K562 (cell line): ENCODE data around the gene BMI1. TPM values are rescaled to one million over a fixed set of nuclear protein-coding genes. Genes with fewer than 3 reads are reported as not detected.

ENCODE experiments used
- CCNT2 ChIP-seq: IDR thresholded peaks from 2 replicates; pipeline ENCODE4 v1.6.1; 2011; ENCODE audit warnings: borderline replicate concordance, low read depth, mild to moderate bottlenecking, moderate library complexity, mixed read lengths, low read length; ENCODE audit not compliant: insufficient read length; ENCODE audit errors: extremely low read depth
- ESRRA ChIP-seq: fragments of 450-650 bp; IDR thresholded peaks from 2 replicates; pipeline ENCODE4 v1.6.1; 2014; ENCODE audit warnings: low read depth, mild to moderate bottlenecking, moderate library complexity, borderline replicate concordance
- FOXA3 ChIP-seq, 2 experiments: fragments of 450-650 bp in 1 of 2; sonication (generic) in 1 of 2; formaldehyde crosslinking; IDR thresholded peaks in 1 of 2; conservative IDR thresholded peaks in 1 of 2; 2 replicates each; pipeline versions ENCODE4 v1.4.0 to v1.8.0; 2020 to 2022; ENCODE audit warnings: mild to moderate bottlenecking in 2 of 2, missing genetic modification reagents in 1 of 2
- GATAD2A ChIP-seq: fragments of 450-650 bp; IDR thresholded peaks from 2 replicates; pipeline ENCODE4 v1.6.1; 2017
- KLF16 ChIP-seq: IDR thresholded peaks from 2 replicates; pipeline ENCODE4 v1.6.1; 2016; ENCODE audit warnings: antibody characterized with exemption
- KLF6 ChIP-seq: fragments of 250-450 bp; sonication (Bioruptor Pico); IDR thresholded peaks from 2 replicates; pipeline ENCODE4 v1.4.0; 2020; ENCODE audit warnings: mild to moderate bottlenecking, moderate library complexity, borderline replicate concordance
- SFPQ ChIP-seq: fragments of 200-400 bp; formaldehyde crosslinking; IDR thresholded peaks from 2 replicates; pipeline ENCODE4 v1.6.1; 2017; ENCODE audit warnings: mild to moderate bottlenecking, low read depth, low read length, moderate library complexity
- TRIM25 ChIP-seq: fragments of 450-650 bp; IDR thresholded peaks from 2 replicates; pipeline ENCODE4 v1.7.0; 2016; ENCODE audit warnings: borderline replicate concordance
- ZBTB33 ChIP-seq: sonication (generic); formaldehyde crosslinking; IDR thresholded peaks from 2 replicates; pipeline ENCODE4 v1.8.1; 2023; ENCODE audit warnings: mild to moderate bottlenecking, missing genetic modification reagents
- ZBTB40 ChIP-seq, 2 experiments: fragments of 450-650 bp in 1 of 2; sonication (generic) in 1 of 2; formaldehyde crosslinking in 1 of 2; IDR thresholded peaks; 2 replicates each; pipeline versions ENCODE4 v1.7.1 to v1.9.0; 2016 to 2022; ENCODE audit warnings: inconsistent platforms in 1 of 2, mild to moderate bottlenecking in 1 of 2, missing genetic modification reagents in 1 of 2
- ZNF217 ChIP-seq: sonication (generic); formaldehyde crosslinking; IDR thresholded peaks from 2 replicates; pipeline ENCODE4 v1.8.0; 2022; ENCODE audit warnings: mild to moderate bottlenecking, missing genetic modification reagents
- ZNF717 ChIP-seq: fragments of 250-450 bp; sonication (Bioruptor Pico); IDR thresholded peaks from 2 replicates; pipeline ENCODE4 v1.5.0; 2021
- polyA plus RNA-seq, 8 experiments: library from polyadenylated mRNA; depleted of rRNA in 4 of 8; stranded (reverse) in 5 of 8; unstranded in 3 of 8; fragments of >200 nt; fragmentation: Nextera tagmentation in 2 of 8; fragmentation: Illumina TruSeq in 1 of 8; extraction: Ambion mirVana in 2 of 8; extraction: Trizol in 1 of 8; gene quantifications; 2 replicates each; pipeline versions ENCODE4 v1.2.1 to v1.2.3, GENCODE V29; 2011 to 2014; ENCODE audit warnings: inconsistent platforms in 1 of 8, missing spikeins in 1 of 8
- total RNA-seq, 7 experiments: library from RNA; depleted of rRNA in 6 of 7; stranded (reverse); fragments of >200 nt in 6 of 7; fragmentation: Illumina TruSeq in 2 of 7; extraction: Trizol in 2 of 7; gene quantifications; 2 replicates each; pipeline versions ENCODE4 v1.2.1 to v1.2.3, GENCODE V29; 2011 to 2021; ENCODE audit warnings: low replicate concordance in 1 of 7

BMI1 gene
- total and polyA plus RNA-seq, 9 of the 15 experiments (the other 6 are each of a cell fraction or from before 2014, with no cell fraction given) = 21.4 to 103 (median 70.8) TPM

- TF ChIP-seq ZBTB33 (no peak), TRIM25 (no peak), ESRRA (no peak), ZBTB40 (IDR thresholded peaks at IDR 0.05) (no peak), ZBTB40 (CRISPR knock-in tag; IDR thresholded peaks at IDR 0.05) (no peak), GATAD2A (no peak), KLF6 (CRISPR knock-in tag) (no peak), SFPQ (no peak), KLF16 (no peak), FOXA3 (CRISPR knock-in tag; conservative IDR thresholded peaks at IDR 0.05 in 1 of 2, IDR thresholded peaks at IDR 0.05 in 1 of 2) (no peak), ZNF717 (CRISPR knock-in tag) (no peak), CCNT2 (no peak), ZNF217 (CRISPR knock-in tag) (no peak)
Measured at GRCh38 chr10:22379059-22379458, 58.2 kb downstream of the BMI1 start (continued).
